Stimulated activated CD4-positive, alpha-beta T cell treated with anti-CD3 and anti-CD28 coated beads, Interleukin-1b, Interleukin-23, amount 100 ng/mL, for 4 hours (primary cell): Measurements from ENCODE around the gene F7.
"Not testable (repeated sequence)": the region's sequence is repeated elsewhere in the genome, so short reads cannot be mapped to it uniquely, and the experiment has no call there.

Source experiments
- DNase-seq, 2 donors: peaks; one replicate each; pipeline ENCODE4 v3.0.0-alpha.2; 2020; ENCODE audit warnings: low read depth in 2 of 2

F7 gene

DNA sequence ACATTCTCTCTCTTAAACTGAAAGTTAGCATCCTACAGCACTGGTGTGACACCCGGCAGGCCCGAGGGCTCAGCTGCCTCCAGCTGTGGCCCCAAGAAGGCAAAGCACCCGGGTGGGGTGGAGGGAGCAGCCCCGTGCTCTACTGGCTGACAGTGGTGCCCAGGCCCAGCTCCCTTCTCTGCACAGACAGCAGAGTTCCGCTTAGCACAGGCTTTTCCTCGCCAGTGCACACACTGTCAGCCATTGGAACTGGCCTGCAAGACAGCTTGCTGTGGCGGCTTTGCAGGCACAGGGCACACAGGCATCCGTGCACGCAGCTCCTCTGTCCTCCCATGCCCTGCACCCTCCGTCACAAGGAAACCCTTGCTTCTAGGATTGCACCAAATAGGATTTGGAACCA is 3.3 kb upstream of the F7 start:
- not testable (repeated sequence) for DNase-seq

- no peak for DNase-seq
Measured at GRCh38 chr13:113102727-113103126, 2.9 kb upstream of the F7 start.

DNA sequence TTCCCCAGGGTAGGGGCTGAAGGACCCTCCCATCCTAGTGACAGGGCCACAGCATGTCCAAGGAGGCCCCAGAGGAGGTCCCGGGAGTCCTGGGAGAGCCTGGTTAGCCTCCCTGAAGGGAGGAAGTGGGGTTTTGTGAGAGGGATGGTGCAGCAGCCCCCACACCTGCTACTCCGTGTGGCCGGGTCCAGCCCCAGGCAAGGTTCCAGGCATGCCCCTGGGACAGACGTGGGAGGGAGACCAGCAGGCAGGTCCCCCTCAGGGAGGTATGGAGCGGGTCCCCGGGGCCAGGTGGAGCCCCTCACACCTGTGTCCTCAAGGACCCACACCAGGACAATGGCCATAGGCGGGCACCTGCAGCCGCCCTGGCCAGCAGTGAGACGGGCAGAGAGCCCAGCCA is 1.9 kb upstream of the F7 start:
- DNase-seq, result no peak

GRCh38 chr13:113105921-113106452 is 396 bp downstream of the F7 start:
- DNase-seq, result no peak

DNA sequence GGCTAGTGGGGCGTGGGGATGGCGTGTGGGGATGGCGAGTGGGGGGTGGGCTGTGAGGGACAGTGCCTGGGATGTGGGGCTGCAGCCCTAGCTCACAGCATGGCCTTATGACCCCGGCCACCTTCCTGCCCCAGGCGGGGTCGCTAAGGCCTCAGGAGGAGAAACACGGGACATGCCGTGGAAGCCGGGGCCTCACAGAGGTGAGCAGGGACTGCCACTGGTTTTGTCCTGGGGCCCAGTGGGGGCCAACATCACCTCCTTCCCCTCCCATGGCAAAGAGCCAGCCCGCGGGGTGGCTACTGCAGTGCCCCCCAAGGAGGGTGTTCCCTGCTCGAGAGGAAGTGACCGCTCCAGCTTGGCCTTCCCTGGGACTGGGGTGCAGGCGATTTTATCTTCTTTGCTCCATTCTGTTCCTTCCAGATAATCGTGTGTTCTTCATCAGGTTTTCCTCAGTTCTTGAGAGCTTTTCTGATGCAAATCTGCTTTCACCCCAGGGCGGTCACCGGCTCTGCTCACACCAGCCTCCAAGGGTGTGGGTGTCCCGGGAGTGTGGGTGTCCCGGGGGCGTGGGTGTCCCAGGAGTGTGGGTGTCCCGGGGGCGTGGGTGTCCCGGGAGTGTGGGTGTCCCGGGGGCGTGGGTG is 1.2 kb downstream of the F7 start:
- DNase-seq, result no peak

GRCh38 chr13:113108521-113108920 is 2.9 kb downstream of the F7 start:
- not testable (repeated sequence) for DNase-seq

GRCh38 chr13:113109151-113110047 is 3.8 kb downstream of the F7 start:
- DNase-seq, result no peak

- peak; percentile 42 to 48 for DNase-seq
Measured at GRCh38 chr13:113110048-113110851, 4.7 kb downstream of the F7 start.

GRCh38 chr13:113110852-113111315 is 5.3 kb downstream of the F7 start:
- DNase-seq, result no peak

DNA sequence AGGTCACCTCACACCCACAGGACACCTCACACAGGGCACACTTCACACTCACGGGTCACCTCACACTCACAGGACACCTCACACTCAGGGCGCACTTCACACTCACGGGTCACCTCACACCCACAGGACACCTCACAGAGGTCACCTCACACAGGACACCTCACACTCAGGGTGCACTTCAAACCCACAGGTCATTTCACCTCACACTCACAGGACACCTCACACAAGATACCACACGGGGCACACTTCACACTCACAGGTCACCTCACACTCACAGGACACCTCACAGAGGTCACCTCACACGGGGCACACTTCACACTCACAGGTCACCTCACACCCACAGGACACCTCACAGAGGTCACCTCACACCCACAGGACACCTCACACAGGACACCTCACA is 6.2 kb downstream of the F7 start:
- not testable (repeated sequence) for DNase-seq

- DNase-seq, result not testable (repeated sequence)
Measured at GRCh38 chr13:113112475-113112874, 6.9 kb downstream of the F7 start.

- no peak for DNase-seq
Measured at GRCh38 chr13:113112893-113113845, 7.6 kb downstream of the F7 start.

DNA sequence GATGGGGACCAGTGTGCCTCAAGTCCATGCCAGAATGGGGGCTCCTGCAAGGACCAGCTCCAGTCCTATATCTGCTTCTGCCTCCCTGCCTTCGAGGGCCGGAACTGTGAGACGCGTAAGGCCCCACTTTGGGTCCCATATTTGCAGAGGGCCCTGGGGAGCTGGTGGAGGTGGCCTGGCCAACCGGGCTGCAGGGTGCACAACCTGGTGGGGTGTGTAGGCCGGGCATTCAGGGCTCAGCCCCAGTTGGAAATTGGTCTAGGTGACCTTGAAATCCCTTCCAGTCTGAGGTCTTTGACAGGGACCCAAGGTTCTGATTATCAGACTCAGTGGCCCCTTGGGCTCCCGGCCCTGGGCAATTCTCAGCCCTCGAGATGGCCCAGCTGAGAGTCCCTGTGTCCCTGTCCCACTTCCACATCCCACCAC is 8.3 kb downstream of the F7 start:
- DNase-seq, result no peak

DNA sequence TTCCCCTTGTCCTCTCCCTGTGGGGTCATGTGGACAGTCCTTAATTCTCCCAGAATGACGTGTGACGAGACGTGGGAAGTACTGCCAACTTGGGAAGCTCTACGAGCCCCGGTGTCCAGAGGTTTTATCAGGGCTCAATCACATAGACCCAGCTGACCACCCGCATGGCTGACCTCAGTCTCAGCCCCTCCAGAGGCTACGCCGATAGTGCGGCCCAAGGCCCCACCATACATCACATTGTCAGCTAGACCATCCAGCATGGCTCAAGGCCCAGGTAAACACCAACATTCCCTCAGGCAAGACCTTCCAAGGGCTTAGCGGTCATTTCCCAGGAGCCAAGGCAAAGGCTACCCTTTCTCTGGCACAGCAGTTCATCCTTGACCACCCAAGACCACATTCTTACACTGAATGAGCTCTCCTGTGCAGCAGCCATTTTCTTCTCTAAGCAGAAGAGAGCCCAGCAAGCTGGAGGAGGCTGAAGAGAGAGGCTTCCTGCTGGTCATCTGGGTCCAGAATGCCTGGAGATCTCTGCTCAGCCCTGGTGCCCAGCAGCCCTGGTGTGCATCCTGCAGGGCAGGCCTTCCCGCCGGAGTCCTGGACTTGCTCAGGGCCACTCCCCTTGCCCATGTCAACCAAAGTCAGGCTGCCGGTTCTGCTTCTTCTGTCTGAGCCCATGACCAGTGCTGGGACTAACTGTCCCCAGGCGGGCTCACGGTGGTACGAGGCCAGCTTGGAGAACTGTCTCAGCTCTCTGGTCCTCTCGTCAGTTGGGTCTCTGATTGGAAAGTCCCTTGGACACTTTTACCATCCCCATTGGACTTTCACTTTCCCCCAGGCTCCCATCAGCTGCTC is 9.1 kb downstream of the F7 start:
- DNase-seq, result no peak

- DNase-seq, result no peak
Measured at GRCh38 chr13:113115363-113116205, 10.0 kb downstream of the F7 start.

DNA sequence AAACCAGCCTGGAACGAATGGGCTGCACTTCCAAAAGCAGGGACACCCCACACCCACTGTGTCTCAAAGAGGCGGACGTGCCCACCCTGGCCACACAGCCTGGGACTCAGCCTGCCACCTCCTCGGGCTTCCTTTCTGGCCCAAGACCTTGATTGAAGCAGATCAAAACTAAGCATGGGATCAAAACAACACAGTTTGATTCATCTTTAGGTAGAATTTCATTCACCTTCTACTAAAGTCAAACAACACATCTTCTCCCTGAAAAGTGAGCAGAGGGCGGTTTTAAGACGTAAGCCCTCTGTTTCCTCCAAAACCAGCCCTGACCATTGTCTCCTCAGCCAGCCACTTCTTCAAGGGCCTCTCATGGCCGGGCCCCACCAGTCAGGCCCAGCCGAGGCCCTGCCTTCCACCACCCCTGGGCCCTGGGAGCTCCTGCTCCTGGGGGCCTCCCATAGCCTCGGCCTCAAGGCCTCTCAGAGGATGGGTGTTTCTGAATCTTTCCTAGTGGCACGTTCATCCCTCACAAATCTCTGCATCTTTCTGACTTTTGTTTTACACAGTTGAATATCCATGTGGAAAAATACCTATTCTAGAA is 10.7 kb downstream of the F7 start:
- no peak for DNase-seq

DNA sequence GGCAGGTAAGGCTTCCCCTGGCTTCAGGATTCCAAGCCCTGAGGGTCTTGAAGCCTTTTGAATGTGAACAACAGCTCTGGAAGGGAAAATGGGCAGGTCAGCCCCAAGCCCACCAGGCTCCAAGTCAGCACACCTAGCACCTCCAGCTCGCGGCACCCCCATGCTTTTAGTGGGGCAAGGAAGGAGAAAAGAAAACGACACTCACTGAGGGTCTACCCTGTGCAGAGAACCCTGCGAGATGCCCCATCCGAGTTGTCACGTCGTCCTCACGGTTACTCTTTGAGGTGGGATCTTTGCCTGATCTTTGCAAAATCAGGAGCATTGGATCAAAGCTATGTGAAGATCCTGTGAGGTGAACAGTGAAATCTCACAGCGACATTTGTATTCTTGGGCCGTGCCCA is 11.3 kb downstream of the F7 start:
- DNase-seq, result no peak

GRCh38 chr13:113117335-113117872 is 11.8 kb downstream of the F7 start:
- no peak for DNase-seq
